Stimulated activated CD8-positive, alpha-beta memory T cell treated with anti-CD3 and anti-CD28 coated beads, Interleukin-2, amount 100 ng/mL, for 1 hour (primary cell): ENCODE data around the gene ADCY7.
"Not testable (repeated sequence)": the region's sequence is repeated elsewhere in the genome, so short reads cannot be mapped to it uniquely, and the experiment has no call there.

Experiments
- DNase-seq, 2 donors: peaks; one replicate each; pipeline ENCODE4 v3.0.0-alpha.2; 2020; ENCODE audit warnings: low read depth in 2 of 2

The ADCY7 gene

DNA sequence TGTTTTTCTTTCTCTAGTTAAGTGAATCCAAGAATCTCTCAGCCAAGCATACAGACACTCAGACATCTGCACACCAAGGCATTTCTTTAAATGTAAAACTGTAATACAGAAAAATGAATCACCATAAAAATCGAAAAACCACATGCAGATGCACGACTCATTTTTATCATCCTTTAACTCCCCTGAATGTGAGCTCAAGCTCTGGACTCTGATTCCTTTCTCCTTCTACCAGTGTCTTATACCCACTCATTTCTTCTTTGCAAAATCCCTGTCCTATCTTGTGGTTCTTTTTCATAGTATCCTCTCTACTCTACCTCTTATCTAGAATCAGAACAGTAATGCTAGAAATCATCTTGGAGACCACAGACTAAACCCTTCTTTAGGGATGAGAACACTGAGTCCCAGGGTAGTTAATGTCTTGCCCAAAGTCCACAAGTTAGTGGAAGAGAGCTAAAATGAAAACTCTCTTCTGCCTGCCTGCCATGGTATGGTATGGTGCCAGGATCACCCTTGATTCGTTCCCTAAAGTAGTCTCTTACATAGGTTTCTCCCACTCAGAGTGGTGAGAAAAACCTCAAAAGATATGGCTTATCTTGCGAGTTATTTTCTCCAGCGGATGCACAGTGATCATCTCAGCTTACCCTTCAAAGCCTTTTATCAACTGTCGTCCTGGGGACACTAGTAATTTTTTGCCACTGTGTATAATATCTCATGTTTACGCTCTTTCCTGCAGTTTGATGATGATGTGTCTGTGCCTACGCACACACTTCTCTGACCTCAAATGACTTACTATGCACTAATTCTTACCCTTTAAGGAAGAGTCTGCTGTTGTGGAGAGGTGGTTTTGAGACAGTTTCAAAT lies 72.2 kb downstream of the ADCY7 start:
- DNase-seq = no peak

DNA sequence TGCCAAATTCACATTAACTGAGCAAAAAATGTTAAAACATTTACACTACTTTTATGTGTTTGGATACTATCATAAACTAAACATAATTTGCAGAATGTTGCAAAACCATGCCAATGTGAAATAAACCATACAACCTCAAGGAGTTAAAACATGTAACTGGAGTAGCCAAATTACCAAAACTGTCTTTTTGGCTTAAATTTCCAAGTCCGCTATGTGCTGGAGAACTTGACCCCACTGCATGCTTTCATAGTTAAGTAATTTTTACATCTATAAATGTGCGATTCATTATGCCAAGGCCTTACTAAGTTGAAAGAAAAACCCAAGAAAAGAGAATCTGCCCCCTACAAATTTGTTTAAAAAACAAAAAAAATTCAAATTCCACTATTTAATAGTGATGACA lies 74.2 kb downstream of the ADCY7 start:
- DNase-seq = no peak

DNA sequence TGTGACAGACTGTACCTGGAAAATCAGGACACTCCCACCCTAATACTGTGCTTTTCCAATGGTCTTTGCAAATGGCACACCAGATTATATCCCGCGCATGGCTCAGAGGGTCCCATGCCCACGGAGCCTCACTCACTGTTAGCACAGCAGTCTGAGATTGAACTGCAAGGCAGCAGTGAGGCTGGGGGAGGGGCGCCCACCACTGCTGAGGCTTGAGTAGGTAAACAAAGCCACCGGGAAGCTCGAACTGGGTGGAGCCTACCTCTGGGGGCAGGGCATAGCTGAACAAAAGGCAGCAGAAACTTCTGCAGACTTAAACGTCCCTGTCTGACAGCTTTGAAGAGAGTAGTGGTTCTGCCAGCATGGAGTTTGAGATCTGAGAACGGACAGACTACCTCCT lies 77.2 kb downstream of the ADCY7 start:
- not testable (repeated sequence) for DNase-seq

DNA sequence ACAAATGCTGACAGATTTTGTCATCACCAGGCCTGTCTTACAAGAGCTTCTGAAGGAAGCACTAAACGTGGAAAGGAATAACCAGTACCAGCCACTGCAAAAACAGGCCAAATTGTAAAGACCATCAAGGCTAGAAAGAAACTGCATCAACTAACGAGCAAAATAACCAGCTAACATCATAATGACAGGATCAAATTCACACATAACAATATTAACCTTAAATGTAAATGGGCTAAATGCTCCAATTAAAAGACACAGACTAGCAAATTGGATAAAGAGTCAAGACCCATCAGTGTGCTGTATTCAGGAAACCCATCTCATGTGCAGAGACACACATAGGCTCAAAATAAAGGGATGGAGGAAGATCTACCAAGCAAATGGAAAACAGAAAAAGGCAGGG lies 78.9 kb downstream of the ADCY7 start:
- not testable (repeated sequence) for DNase-seq

DNA sequence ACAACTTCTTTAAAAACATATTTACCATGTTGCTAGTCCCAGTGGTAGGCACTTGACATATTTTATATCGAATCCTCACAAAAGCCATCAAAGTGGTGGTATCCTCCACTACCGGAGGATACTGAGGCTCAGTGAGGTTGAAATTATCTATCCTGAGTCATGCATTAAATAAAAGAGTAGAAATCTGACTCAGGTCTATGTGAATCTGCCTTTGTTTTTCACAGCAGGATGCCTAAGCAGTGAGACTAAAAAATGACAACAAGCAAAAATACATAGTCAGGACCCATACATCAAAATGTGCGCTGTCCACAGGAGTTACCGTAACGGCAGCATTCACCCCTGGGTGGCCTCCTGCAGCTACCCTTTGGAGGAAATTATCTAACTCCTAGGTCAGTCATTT lies 84.8 kb downstream of the ADCY7 start:
- no peak for DNase-seq

DNA sequence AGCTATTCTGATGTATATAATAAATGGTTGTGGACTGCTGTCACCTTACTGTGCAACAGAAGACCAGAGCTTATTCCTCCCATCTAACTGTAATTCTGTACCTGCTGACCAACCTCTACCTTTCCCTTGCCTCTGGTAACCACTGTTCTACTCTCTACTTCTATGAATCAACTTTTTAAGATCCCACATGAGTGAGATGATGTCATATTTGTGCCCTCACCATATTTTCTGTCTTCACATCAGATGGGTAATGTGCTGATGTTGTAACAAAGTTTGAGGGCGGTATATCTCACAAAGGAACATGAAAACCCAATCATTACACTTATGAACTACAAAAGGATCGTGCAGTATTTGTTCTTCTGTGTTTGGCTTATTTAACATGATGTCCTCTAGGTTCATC lies 85.6 kb downstream of the ADCY7 start:
- no peak for DNase-seq

DNA sequence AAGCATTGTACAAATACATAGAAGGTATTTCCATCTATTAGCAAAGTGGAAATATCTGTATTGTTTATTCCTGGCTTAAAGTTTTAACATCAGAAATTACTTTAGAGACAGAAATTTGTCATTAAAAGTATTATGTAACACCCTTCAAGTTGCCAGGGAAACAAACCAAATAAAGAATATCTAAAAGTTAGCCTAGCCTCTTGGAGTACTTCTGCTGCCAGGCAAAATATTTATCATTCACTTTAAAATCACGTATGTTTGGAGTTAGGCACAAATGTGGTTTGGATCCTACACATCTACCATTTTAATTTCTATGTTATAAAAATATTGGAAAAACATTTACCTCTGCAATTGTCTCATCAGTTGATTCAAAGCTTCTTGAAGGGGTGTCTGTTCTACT lies 87.7 kb downstream of the ADCY7 start:
- no peak for DNase-seq

DNA sequence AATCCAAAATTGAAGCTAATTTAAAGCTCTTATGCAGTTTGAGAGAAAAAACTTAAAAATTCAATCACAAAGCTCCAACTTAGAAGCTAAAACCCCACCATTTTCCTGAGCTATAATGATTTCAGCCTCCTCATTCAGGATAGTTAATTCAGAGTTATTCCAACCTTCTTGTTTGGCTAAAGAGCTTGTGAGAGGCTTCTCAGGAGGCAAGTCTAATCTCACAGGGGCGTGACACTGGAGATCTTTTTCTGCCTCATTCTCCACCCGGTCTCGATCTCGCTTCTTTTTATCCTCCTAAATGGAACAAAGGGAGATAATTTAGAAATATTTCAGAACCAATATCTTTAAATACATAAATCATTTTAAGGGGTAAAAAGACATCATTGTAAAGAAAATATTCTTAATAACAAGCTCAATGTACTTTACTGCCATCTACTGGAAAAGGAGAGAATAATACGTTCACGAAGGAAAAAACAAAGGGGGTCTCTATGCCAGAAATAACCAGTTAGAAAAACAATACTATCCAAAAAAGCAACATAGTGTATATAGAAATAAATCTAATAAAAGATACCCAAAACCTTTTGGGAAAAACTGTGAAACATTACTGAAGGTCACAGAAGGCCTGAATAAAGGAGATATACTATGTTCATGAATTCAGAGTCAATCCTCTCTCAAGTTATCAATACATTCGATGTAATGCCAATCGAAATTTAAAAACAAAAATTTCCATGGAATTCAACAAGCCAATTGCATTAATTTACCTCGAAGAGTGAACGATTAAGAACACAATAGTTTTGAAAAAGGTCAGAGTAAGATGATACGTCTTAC lies 88.5 kb downstream of the ADCY7 start:
- DNase-seq = no peak

DNA sequence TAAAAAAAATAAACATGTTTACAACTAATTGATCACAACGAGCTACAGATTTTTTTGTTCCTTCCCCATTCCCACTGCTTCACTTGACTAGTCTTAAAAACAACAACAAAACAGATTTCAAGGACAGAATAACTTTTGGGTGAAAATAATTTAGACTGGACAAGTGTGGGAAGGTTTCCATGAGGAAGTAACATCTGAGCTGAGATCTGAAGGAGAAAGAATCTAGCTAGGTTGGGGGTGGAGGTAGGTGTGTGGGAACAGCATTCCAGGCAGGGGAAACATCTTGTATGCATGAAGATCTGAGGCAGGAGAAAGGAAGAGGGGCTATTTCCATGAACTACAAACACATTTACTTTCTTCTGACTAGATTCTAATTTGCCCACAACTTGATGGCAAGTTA lies 93.3 kb downstream of the ADCY7 start:
- DNase-seq = no peak

DNA sequence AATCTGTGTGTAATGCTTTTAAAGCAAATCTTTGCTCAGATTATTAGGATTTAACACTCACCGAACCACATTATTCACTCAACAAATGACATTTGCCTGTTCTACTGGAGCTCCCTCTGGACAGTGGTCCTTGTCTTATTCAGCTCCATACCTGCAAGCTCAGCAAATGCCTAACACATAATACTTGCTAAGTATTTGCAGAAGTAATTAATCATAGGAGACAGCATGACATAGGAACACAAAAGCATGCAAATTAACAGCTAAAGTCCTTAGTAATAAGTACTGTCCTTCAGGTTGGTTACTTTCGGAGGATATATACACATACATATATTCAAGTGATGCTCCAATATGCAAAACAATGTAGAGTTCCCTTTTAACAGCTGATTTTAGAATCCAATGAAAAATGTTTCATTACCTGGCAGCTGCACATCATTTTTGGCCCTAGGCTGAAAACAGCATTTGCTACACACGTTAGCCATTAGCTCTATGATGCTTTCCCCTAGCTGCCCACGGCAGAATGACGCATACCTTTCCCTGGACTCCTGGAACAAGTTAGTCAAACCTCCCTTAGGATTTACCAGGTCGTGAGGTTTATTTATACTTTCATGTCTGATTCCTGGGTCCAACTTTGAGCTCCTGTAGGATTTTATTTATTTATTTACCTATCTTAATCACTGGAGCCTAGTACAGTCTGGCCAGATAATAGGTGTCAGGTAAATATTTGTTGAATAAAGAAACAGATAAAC lies 93.9 kb downstream of the ADCY7 start:
- no peak for DNase-seq

DNA sequence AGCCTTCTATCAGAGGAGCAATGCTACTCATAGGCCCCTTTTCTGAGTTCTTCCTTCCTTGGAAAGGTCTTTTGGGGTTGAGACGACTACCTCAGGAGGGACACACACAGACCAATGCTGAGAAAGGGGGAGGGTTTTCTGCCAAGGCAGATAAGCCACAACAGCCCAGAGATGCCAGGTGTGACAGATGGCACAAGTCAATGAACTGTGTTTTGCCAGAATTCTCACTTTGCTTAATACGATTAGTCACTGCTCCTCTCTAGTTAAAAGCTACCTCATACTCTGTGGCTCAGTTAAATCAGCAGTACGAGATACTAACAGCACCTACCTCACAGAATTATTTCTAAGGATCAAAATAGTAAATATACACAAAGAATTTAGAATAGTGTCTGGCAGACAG lies 94.4 kb downstream of the ADCY7 start:
- no peak for DNase-seq

DNA sequence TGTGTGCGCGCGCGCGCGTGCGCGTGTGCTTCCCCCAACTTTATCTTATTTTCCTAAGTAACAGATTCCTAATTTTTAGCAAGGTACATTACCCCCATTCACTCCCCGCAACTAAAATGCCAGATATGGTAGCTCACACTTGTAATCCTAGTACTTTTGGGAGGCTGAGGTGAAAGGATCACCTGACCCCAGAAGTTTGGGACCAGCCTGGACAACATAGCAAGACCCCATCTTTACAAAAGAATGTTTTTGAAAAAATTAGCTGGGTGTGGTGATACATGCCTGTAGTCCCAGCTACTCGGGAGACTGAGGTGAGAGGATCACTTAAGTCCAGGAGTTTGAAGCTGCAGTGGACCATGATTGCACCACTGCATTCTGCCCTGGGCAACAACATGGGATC lies 97.3 kb downstream of the ADCY7 start:
- DNase-seq = no peak

DNA sequence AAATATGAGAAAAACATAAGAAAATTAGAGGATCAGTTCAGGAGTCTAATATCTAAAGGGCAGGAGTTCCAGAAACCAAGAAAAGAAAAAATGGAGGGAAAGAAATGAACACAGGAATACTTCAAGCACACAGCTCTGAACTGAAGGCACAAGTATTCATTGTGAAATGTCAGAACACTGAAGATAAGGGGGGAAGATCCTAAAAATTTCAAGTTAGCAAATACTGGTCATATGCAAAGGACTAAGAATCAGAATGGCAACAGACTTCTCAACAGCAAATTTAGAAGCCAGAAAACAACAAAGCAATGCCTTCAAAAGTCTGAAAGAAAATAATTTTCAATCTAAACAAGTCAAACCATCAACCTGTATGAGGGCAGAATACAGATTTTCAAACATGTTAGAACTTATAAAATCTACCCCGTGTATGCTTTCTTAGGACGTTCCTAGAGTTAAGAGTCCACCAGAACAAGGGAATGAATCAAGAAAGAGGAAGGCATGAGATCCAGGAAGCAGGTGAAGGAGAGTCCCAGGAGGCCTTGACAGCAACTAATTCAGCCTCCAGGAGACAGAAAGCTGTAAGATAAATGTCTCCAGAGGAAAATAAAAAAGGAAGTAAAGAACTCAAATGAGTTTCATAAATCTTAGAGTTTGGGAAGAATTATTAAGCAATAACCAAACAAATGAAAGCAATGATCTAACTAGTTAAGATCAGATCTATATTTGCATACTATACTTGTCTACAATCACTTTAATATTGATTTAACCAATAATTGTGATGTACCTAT lies 99.6 kb downstream of the ADCY7 start:
- DNase-seq = no peak
